Kidney (tissue), 14 donors: ENCODE results near the gene SERPINB11. TPM values are rescaled to one million over a fixed set of nuclear protein-coding genes. Genes with fewer than 3 reads are reported as not detected.

Experiments used
- DNase-seq, 5 donors: peaks; one replicate each; pipeline ENCODE4 v3.0.0-alpha.2; 2013 to 2020
- FAIRE-seq: peaks from 2 replicates; lab custom pipeline; 2012; peaks lifted over from hg19 to GRCh38; lab: Jason Lieb, UNC
- H3K27ac ChIP-seq, 2 donors: one replicate each; pipeline ENCODE4 v1.7.0; 2013; ENCODE audit warnings: low read depth in 2 of 2, low read length in 2 of 2, inconsistent platforms in 1 of 2
- H3K27me3 ChIP-seq: one replicate; pipeline ENCODE4 v1.7.1; 2013; ENCODE audit warnings: low read length, inconsistent platforms; ENCODE audit not compliant: control insufficient read depth, insufficient read depth
- H3K36me3 ChIP-seq, 3 donors: one replicate each; pipeline versions ENCODE4 v1.7.0 to v1.7.1; 2013; ENCODE audit warnings: low read length in 3 of 3, control low read depth in 1 of 3, inconsistent platforms in 1 of 3; ENCODE audit not compliant: insufficient read depth in 3 of 3, control insufficient read depth in 2 of 3
- H3K4me1 ChIP-seq, 3 donors: one replicate each; pipeline versions ENCODE4 v1.7.0 to v1.7.1; 2013; ENCODE audit warnings: low read length in 3 of 3, inconsistent platforms in 1 of 3, low read depth in 1 of 3; ENCODE audit not compliant: control insufficient read depth in 2 of 3, insufficient read depth in 2 of 3
- H3K4me3 ChIP-seq, 3 donors: one replicate each; pipeline versions ENCODE4 v1.7.0 to v1.8.1; 2013; ENCODE audit warnings: low read length in 3 of 3, control low read depth in 1 of 3, inconsistent platforms in 1 of 3
- H3K9ac ChIP-seq, 3 donors: one replicate each; pipeline versions ENCODE4 v1.7.0 to v1.7.1; 2013; ENCODE audit warnings: low read length in 3 of 3, control low read depth in 1 of 3, inconsistent platforms in 1 of 3
- H3K9me3 ChIP-seq, 3 donors: one replicate each; pipeline versions ENCODE4 v1.7.0 to v1.7.1; 2013; ENCODE audit warnings: low read length in 3 of 3, control low read depth in 1 of 3, inconsistent platforms in 1 of 3; ENCODE audit not compliant: control insufficient read depth in 2 of 3, insufficient read depth in 1 of 3
- intact Hi-C: fragments of 100-400 bp; cut with DNase I; formaldehyde crosslinking; loops from one replicate; pipeline ENCODE4 v1.11.1; 2022
- polyA plus RNA-seq: library from polyadenylated mRNA; stranded (reverse); fragments of 350-450 nt; fragmentation: Illumina TruSeq; extraction: RNeasy Lipid Tissue Mini Kit (QIAGEN cat#74804); gene quantifications from one replicate; pipeline ENCODE4 v1.2.3, GENCODE V29; 2014; ENCODE audit warnings: low read depth, low replicate concordance; ENCODE audit not compliant: insufficient read depth
- total RNA-seq: library from RNA; stranded (reverse); fragmentation: NEBNext Ultra II Directional; extraction: Animal tissue kit (Norgen Biotek cat#: 25700); gene quantifications from one replicate; pipeline ENCODE4 v1.2.1, GENCODE V29; 2021
- TF ChIP-seq, protein P1 (sequence below): IDR thresholded peaks from 3 replicates; pipeline ENCODE4 v1.5.1; 2012; ENCODE audit warnings: mild to moderate bottlenecking, moderate library complexity, borderline replicate concordance; ENCODE audit not compliant: insufficient read depth; ENCODE audit errors: extremely low read depth
- donor health status: control.
- donor health status: control.
- donor health status: control.
- donor health status: control.
- donor health status: control.
- donor health status: DM: yes; HTN: yes; CAD: no.
- donor health status: Normal renal cell carcinoma (clear cell type).

SERPINB11 gene
- total and polyA plus RNA-seq, 2 donors from 2014 or later, result not detected

DNA sequence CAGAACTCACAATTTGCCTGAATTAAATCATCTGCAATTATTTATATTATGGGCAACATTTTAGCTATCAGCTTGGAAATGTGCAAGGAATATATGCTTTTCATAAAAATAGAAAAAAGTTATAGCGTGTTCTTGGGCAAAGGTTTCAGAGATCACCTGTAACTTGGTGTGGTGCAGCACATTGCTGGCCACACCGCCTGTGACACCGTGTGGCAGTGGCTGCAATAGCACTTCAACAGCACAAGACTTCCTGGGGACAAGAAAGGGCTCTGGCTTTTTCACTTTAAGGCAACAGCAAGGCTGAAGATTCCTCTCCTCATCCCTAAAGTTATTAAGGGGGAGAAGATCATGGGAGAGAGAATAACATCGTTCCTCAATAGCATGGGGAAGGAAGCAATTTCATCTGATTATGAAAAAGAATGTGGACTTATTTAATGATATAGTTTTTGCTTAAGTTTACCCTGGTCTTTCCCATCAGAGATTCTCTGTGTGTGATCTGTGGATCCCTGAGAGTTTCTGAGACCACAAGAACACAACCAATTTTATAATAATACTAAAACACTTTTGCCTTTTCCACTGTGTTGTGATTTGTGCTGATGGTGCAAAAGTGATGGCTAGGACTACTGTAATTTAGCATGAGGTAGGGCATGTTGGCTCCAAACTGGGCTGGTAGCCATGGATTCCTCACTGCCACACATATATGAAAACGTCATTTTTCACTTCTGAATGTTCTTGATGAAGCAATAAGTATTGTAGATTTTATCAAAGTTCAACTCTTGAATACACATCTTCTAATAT lies 26.0 kb upstream of the SERPINB11 start:
- H3K27me3 ChIP-seq, result no peaks in the 10 kb centered on the region
- peak in 3 of 5 donors; percentile 15 to 27 (median 17) for DNase-seq
- no peak overlapping the region for H3K9ac ChIP-seq
- H3K36me3 ChIP-seq, result no peaks in the 10 kb centered on the region
- FAIRE-seq, result no peak
- H3K27ac ChIP-seq, result no peak overlapping the region
- intact Hi-C loops, result no loop called here
- H3K4me1 ChIP-seq, result peaks cover 0 to 7% (median 4%) of the 10 kb centered on the region in 3 donors
- no peak overlapping the region for H3K4me3 ChIP-seq
- H3K9me3 ChIP-seq, result no peaks in the 10 kb centered on the region
- TF ChIP-seq, protein P1, sequence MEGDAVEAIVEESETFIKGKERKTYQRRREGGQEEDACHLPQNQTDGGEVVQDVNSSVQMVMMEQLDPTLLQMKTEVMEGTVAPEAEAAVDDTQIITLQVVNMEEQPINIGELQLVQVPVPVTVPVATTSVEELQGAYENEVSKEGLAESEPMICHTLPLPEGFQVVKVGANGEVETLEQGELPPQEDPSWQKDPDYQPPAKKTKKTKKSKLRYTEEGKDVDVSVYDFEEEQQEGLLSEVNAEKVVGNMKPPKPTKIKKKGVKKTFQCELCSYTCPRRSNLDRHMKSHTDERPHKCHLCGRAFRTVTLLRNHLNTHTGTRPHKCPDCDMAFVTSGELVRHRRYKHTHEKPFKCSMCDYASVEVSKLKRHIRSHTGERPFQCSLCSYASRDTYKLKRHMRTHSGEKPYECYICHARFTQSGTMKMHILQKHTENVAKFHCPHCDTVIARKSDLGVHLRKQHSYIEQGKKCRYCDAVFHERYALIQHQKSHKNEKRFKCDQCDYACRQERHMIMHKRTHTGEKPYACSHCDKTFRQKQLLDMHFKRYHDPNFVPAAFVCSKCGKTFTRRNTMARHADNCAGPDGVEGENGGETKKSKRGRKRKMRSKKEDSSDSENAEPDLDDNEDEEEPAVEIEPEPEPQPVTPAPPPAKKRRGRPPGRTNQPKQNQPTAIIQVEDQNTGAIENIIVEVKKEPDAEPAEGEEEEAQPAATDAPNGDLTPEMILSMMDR, result peak; percentile 21

DNA sequence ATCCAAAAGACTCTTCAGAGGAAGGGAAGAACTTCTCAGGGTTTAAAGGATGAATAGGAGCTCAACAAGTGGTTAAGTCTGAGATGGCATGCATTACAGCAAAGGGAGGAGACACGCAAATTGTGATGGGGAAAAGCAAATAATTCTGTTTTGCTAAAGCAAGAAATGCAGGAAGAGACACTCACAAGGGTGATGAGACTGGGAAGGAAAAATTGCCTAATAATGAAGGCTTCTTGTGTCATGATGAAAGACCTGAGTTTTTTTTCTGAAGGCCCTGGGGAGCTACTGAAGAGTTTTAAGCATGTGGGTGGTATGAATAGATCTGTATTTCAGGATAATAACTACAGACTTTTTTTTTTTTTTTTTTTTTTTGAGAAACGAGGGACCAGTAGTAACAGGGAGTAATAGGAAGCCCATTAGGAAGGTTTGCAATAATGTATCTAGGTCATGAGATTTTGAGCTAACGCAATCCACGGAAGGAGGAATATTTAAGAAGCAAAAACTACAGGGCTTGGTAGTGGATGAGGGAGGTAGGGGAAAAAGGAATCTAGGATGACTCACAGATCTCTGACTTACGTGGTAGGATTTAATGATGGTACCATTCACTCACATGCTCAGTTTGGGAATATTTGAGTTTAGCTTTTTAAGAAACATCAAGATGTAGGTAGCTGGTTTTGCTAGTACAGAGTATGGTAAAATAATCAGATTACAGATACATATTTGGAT lies 25.1 kb upstream of the SERPINB11 start:
- H3K27ac ChIP-seq, result no peak overlapping the region
- FAIRE-seq (no peak), DNase-seq (no peak)
- TF ChIP-seq, protein P1, result no peak
- H3K27me3 ChIP-seq, result no peaks in the 10 kb centered on the region
- no peak overlapping the region for H3K9ac ChIP-seq
- intact Hi-C loops, result no loop called here
- H3K9me3 ChIP-seq, result no peaks in the 10 kb centered on the region
- no peaks in the 10 kb centered on the region for H3K36me3 ChIP-seq
- H3K4me3 ChIP-seq, result no peak overlapping the region
- peaks cover 0 to 7% (median 4%) of the 10 kb centered on the region in 3 donors for H3K4me1 ChIP-seq

DNA sequence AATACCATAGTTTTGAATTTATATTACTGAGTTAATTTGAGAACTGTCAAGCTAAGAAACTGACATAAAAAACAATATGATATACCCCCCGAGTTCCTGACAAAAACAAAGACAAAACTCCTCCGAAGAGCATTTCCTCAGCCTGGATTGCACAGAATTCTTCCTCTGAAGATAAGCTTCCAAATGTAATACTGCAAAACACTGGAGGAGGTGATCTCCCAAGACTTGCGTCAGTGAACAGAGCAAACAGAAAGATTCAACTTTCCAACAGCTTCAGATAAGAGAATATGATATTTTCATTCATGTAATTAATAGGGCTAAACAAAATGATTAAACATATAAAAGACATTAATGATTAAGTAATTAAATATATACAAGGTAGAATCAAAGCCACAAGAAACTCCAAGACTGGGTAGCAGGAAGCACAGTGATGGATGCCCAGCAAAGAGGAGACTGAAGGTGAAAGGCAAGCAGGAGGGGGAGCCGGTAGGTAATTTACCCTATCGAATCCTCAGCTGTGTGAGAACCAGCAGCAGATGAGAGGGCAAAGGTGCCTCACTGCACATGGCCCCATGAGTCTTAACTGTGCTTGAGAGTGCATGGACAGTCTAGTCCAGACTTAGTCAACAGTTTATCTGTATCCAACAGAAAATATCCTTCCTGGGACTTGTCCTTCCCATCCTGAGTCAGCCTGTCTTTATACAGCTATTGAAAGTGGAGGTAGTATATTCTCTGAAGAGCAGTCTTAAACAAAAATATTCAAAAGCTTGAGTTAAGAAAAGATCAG lies 22.7 kb upstream of the SERPINB11 start:
- DNase-seq, result no peak
- H3K9me3 ChIP-seq, result no peaks in the 10 kb centered on the region
- TF ChIP-seq, protein P1, result no peak
- H3K36me3 ChIP-seq, result no peaks in the 10 kb centered on the region
- no peak overlapping the region for H3K9ac ChIP-seq
- no peak overlapping the region for H3K4me3 ChIP-seq
- intact Hi-C loops, result no loop called here
- FAIRE-seq, result no peak
- H3K27me3 ChIP-seq, result no peaks in the 10 kb centered on the region
- no peak overlapping the region for H3K27ac ChIP-seq
- H3K4me1 ChIP-seq, result peaks cover 0 to 7% (median 4%) of the 10 kb centered on the region in 3 donors
